ENCODE results near the gene SREBF1.

SREBF1 gene

DNA sequence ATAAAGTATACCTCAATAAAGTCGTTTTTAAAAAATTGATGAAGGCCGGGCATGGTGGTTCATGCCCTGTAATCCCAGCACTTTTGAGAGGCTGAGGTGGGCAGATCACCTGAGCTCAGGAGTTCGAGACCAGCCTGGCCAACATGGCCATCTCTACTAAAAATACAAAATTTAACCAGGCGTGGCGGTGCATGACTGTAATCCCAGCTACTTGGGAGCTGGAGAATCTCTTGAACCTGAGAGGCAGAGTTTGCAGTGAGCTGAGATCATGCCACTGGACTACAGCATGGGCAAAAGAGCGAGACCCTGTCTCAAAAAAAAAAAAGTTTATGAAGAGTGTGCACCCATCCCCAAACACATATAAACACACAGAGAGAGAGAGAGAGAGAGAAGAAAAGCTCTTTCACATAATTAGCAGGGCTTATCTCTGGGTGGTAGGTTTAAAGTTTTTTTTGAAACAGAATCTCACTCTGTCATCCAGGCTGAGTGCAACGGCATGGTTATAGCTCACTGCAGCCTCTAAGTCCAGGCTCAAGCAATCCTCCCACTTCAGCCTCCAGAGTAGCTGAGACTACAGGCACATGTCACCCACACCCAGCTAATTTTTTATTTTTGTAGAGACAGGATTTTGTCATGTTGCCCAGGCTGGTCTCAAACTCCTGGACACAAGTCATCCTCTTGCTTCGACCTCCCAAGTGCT lies 3.0 kb downstream of the SREBF1 start:
- H3K4me1 ChIP-seq (ENCODE audit: control insufficient read depth in 1 of 2, insufficient read depth in 1 of 2, low read depth in 1 of 2, low read length in 1 of 2) = peaks cover 33 to 45% of the 10 kb centered on the region in 2 experiments
- H3K27ac ChIP-seq = peak overlapping the region; percentile 47
- TF ChIP-seq, protein P1, sequence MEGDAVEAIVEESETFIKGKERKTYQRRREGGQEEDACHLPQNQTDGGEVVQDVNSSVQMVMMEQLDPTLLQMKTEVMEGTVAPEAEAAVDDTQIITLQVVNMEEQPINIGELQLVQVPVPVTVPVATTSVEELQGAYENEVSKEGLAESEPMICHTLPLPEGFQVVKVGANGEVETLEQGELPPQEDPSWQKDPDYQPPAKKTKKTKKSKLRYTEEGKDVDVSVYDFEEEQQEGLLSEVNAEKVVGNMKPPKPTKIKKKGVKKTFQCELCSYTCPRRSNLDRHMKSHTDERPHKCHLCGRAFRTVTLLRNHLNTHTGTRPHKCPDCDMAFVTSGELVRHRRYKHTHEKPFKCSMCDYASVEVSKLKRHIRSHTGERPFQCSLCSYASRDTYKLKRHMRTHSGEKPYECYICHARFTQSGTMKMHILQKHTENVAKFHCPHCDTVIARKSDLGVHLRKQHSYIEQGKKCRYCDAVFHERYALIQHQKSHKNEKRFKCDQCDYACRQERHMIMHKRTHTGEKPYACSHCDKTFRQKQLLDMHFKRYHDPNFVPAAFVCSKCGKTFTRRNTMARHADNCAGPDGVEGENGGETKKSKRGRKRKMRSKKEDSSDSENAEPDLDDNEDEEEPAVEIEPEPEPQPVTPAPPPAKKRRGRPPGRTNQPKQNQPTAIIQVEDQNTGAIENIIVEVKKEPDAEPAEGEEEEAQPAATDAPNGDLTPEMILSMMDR (IDR thresholded peaks at IDR 0.05) = no peak
- H3K9me3 ChIP-seq = no peaks in the 10 kb centered on the region
- H3K36me3 ChIP-seq = no peaks in the 10 kb centered on the region
- H3K4me3 ChIP-seq (ENCODE audit: low read depth in 1 of 2, low read length in 1 of 2) = no peak overlapping the region
- no peaks in the 10 kb centered on the region for H3K27me3 ChIP-seq

DNA sequence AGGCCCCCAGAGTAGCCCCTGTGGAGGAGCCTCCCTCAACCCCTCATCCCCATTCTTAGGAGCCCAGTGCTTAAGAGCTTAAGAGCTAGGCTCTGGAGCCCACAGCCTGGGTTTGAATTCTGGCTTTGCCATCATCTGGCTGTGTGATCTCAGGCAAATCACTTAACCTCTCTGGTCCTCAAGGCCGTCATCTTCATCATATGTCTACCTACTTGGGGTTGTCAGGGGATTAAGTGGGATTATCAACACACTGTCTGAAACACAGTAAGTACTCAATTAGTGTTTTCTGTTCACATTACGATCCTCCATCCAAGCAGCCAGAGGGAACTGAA lies 4.8 kb downstream of the SREBF1 start:
- H3K4me3 ChIP-seq (ENCODE audit: low read depth in 1 of 2, low read length in 1 of 2) = no peak overlapping the region
- TF ChIP-seq, protein P1 (IDR thresholded peaks at IDR 0.05) = no peak
- peaks cover 17 to 27% of the 10 kb centered on the region in 2 experiments for H3K4me1 ChIP-seq (ENCODE audit: control insufficient read depth in 1 of 2, insufficient read depth in 1 of 2, low read depth in 1 of 2, low read length in 1 of 2)
- H3K9me3 ChIP-seq = no peaks in the 10 kb centered on the region
- no peak overlapping the region for H3K27ac ChIP-seq
- no peaks in the 10 kb centered on the region for H3K27me3 ChIP-seq
- H3K36me3 ChIP-seq = no peaks in the 10 kb centered on the region

DNA sequence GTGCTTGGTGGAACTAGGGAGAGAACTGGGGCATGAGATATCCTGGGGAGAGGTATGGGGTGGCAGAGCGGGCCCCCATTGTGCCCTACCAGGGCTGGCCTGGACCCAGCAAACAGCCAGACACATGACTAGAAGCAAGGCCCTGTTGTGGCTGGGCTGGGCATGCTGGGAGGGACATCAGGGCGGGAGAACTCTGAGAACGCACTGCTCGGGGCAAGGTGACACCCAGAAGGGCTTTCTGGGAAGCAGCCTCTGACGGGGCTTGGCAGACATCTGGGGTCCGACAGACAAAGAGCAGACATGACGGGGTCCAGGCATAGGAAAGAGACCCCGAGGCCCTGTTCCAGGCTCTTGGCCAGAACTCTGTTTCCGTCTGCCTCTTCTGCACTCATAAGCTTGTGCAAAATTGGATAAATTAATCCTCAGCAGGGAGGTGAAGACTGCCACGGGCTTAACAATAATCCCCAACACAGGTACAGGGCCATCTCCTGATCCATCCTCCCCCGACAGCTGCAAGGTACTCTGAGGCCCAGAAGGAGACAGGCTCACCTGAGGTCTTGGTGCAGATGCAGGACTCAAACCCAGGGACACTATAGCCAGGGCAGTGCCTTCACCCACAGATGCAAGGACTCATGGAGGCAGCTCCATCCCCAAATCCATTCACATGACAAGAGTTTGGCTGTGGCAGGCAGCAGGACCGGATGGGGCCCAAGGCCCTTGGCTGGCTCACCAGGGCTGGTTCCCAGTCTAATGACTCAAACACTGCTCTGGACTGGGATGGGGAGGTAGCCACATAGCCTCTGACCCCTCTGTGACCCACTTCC lies 5.4 kb downstream of the SREBF1 start:
- TF ChIP-seq, protein P1 (IDR thresholded peaks at IDR 0.05) = no peak
- Histone ChIP-seq H3K4me3 (ENCODE audit: low read depth in 1 of 2, low read length in 1 of 2) (no peak overlapping the region), H3K27ac (no peak overlapping the region), H3K36me3 (no peaks in the 10 kb centered on the region), H3K9me3 (no peaks in the 10 kb centered on the region), H3K4me1 (ENCODE audit: control insufficient read depth in 1 of 2, insufficient read depth in 1 of 2, low read depth in 1 of 2, low read length in 1 of 2) (peaks cover 21 to 26% of the 10 kb centered on the region in 2 experiments), H3K27me3 (no peaks in the 10 kb centered on the region)

DNA sequence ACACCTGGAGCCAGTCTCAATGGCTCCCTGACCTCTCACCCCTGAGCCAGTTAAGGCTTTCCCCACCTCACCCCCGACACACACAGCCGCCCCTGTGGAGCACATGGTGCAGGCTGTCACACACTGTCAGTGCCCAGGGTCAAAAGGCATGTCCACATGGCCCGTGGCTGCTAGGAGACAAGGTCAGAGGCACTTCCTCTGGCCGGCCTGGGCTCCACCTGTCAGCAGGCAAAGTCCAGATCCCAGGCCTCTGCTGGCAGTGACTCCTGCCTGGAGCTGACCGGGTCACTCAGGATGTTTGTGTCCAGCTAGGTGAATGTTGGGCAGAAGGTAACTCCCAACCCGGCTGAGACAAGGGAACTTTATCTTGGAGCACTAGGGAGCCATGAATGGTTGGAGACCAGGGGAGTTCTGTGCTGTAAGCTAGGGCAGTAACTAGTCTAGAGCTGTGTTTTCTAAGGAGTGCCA lies 6.0 kb downstream of the SREBF1 start:
- Histone ChIP-seq H3K4me3 (ENCODE audit: low read depth in 1 of 2, low read length in 1 of 2) (no peak overlapping the region), H3K27ac (no peak overlapping the region), H3K27me3 (no peaks in the 10 kb centered on the region), H3K9me3 (no peaks in the 10 kb centered on the region), H3K36me3 (no peaks in the 10 kb centered on the region), H3K4me1 (ENCODE audit: control insufficient read depth in 1 of 2, insufficient read depth in 1 of 2, low read depth in 1 of 2, low read length in 1 of 2) (peaks cover 24 to 28% of the 10 kb centered on the region in 2 experiments)
- TF ChIP-seq, protein P1 (IDR thresholded peaks at IDR 0.05) = no peak

DNA sequence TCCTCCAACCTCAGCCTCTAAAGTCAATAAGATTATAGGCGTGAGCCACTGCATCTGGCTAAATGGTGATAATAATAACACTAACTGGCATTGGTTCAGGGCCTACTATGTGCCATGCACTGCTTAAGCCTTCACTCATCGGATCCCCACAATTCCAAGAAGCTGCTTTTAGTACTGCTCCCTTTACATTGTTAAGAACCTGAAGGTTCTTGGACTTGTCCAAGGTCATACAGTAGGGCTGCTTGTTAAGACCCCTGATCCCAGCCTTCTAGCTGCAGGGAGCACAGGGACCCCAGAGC lies 6.6 kb downstream of the SREBF1 start:
- H3K27me3 ChIP-seq = no peaks in the 10 kb centered on the region
- H3K9me3 ChIP-seq = no peaks in the 10 kb centered on the region
- peaks cover 20 to 23% of the 10 kb centered on the region in 2 experiments for H3K4me1 ChIP-seq (ENCODE audit: control insufficient read depth in 1 of 2, insufficient read depth in 1 of 2, low read depth in 1 of 2, low read length in 1 of 2)
- no peak overlapping the region for H3K4me3 ChIP-seq (ENCODE audit: low read depth in 1 of 2, low read length in 1 of 2)
- TF ChIP-seq, protein P1 (IDR thresholded peaks at IDR 0.05) = no peak
- H3K27ac ChIP-seq = no peak overlapping the region
- H3K36me3 ChIP-seq = no peaks in the 10 kb centered on the region
